GM23338 (cell line): ENCODE data around the gene DCST2. TPM values are rescaled to one million over a fixed set of nuclear protein-coding genes. Genes with fewer than 3 reads are reported as not detected.

Source experiments
- ATAC-seq: fragments of 200-7000 bp; cut with Tn5 transposase; 3 replicates; pipeline ENCODE4 v1.9.1; 2020
- DNase-seq: peaks from one replicate; pipeline ENCODE4 v3.0.0-alpha.2; 2015; ENCODE audit warnings: low spot score
- H2AFZ ChIP-seq: fragments of 200-600 bp; sonication (generic); 2 replicates; pipeline ENCODE4 v1.8.0; 2016; ENCODE audit warnings: antibody characterized with exemption, mild to moderate bottlenecking, moderate library complexity
- H3F3A ChIP-seq: fragments of 200-600 bp; sonication (generic); replicated peaks from 2 replicates; pipeline ENCODE4 v1.8.0; 2017; ENCODE audit warnings: antibody characterized with exemption, mixed run types, low read depth
- H3K27ac ChIP-seq: fragments of 200-600 bp; sonication (generic); 2 replicates; pipeline ENCODE4 v1.6.1; 2016; ENCODE audit warnings: low read depth
- H3K27me3 ChIP-seq: fragments of 200-600 bp; sonication (generic); 2 replicates; pipeline ENCODE4 v1.8.0; 2016; ENCODE audit warnings: mild to moderate bottlenecking, mixed run types, moderate library complexity; ENCODE audit not compliant: insufficient read depth
- H3K36me3 ChIP-seq: fragments of 200-600 bp; sonication (generic); 2 replicates; pipeline ENCODE4 v1.8.0; 2016; ENCODE audit warnings: mild to moderate bottlenecking; ENCODE audit not compliant: insufficient read depth
- H3K4me1 ChIP-seq: fragments of 200-600 bp; sonication (generic); 2 replicates; pipeline ENCODE4 v1.8.0; 2016; ENCODE audit warnings: mild to moderate bottlenecking, moderate library complexity; ENCODE audit not compliant: insufficient read depth
- H3K4me2 ChIP-seq: fragments of 200-600 bp; sonication (generic); 2 replicates; pipeline ENCODE4 v1.7.1; 2017; ENCODE audit warnings: mixed run types
- H3K4me3 ChIP-seq: fragments of 200-600 bp; sonication (generic); 2 replicates; pipeline ENCODE4 v1.6.1; 2016; ENCODE audit warnings: mixed run types
- H3K79me2 ChIP-seq: fragments of 200-600 bp; sonication (generic); replicated peaks from 2 replicates; pipeline ENCODE4 v1.8.0; 2017; ENCODE audit warnings: mild to moderate bottlenecking; ENCODE audit not compliant: insufficient read depth
- H3K9me2 ChIP-seq: fragments of 200-600 bp; sonication (generic); 2 replicates; pipeline ENCODE4 v1.8.0; 2017; ENCODE audit not compliant: insufficient read depth
- H4K20me1 ChIP-seq: fragments of 200-600 bp; sonication (generic); replicated peaks from 2 replicates; pipeline ENCODE4 v1.8.0; 2017; ENCODE audit warnings: mild to moderate bottlenecking; ENCODE audit not compliant: insufficient read depth
- H3K27ac Mint-ChIP-seq: 2 replicates; pipeline ENCODE4 v1.8.0; 2020; ENCODE audit warnings: inconsistent platforms, mild to moderate bottlenecking, moderate library complexity, mixed read lengths
- H3K27me3 Mint-ChIP-seq: 3 replicates; pipeline ENCODE4 v1.8.0; 2022; ENCODE audit warnings: low read depth, mild to moderate bottlenecking, moderate library complexity, mixed read lengths, inconsistent platforms; ENCODE audit not compliant: insufficient read depth, poor library complexity
- H3K36me3 Mint-ChIP-seq: 3 replicates; pipeline ENCODE4 v1.8.0; 2021; ENCODE audit warnings: low read depth, mild to moderate bottlenecking, inconsistent platforms, moderate library complexity, mixed read lengths
- H3K4me1 Mint-ChIP-seq: 3 replicates; pipeline ENCODE4 v1.8.0; 2020; ENCODE audit warnings: mild to moderate bottlenecking, inconsistent platforms, mixed read lengths
- H3K4me3 Mint-ChIP-seq: 3 replicates; pipeline ENCODE4 v1.8.0; 2021; ENCODE audit warnings: moderate library complexity, mild to moderate bottlenecking, inconsistent platforms, mixed read lengths
- H3K9me3 Mint-ChIP-seq: 3 replicates; pipeline ENCODE4 v1.8.0; 2020; ENCODE audit warnings: moderate library complexity, mild to moderate bottlenecking, inconsistent platforms, mixed read lengths
- CREB1 ChIP-seq: fragments of 250-450 bp; sonication (Bioruptor Pico); IDR thresholded peaks from 2 replicates; pipeline ENCODE4 v1.5.0; 2020; ENCODE audit warnings: low read depth, mild to moderate bottlenecking, moderate library complexity
- EZH2 ChIP-seq: fragments of 200-600 bp; sonication (generic); IDR thresholded peaks from one replicate; pipeline ENCODE4 v1.8.0; 2017; ENCODE audit warnings: antibody characterized with exemption, mild to moderate bottlenecking, low read depth; ENCODE audit not compliant: unreplicated experiment
- EZH2phosphoT487 ChIP-seq: fragments of 200-600 bp; sonication (generic); IDR thresholded peaks from one replicate; pipeline ENCODE4 v1.8.1; 2018; ENCODE audit warnings: antibody characterized with exemption; ENCODE audit not compliant: unreplicated experiment
- JUNB ChIP-seq: IDR thresholded peaks from one replicate; pipeline ENCODE4 v1.6.1; 2016; ENCODE audit warnings: antibody characterized with exemption; ENCODE audit not compliant: unreplicated experiment
- NANOG ChIP-seq: IDR thresholded peaks from 2 replicates; pipeline ENCODE4 v1.6.1; 2016; ENCODE audit warnings: antibody characterized with exemption, borderline replicate concordance
- POLR2AphosphoS5 ChIP-seq: IDR thresholded peaks from 2 replicates; pipeline ENCODE4 v1.6.1; 2016; ENCODE audit warnings: antibody characterized with exemption, low read depth
- STAT1 ChIP-seq: IDR thresholded peaks from one replicate; pipeline ENCODE4 v1.6.1; 2016; ENCODE audit warnings: antibody characterized with exemption; ENCODE audit not compliant: unreplicated experiment
- polyA plus RNA-seq: library from polyadenylated mRNA; unstranded; fragments of >200 nt; fragmentation: Nextera tagmentation; extraction: Ambion mirVana; gene quantifications from 2 replicates; pipeline ENCODE4 v1.2.1, GENCODE V29; 2016
- total RNA-seq: library from RNA; depleted of rRNA; stranded (reverse); fragments of >200 nt; shearing (Covaris generic); gene quantifications from 2 replicates; pipeline ENCODE4 v1.2.3, GENCODE V29; 2014
- TF ChIP-seq, protein P1 (sequence below): IDR thresholded peaks from one replicate; pipeline ENCODE4 v1.6.1; 2018; ENCODE audit warnings: antibody characterized with exemption; ENCODE audit not compliant: unreplicated experiment
- TF ChIP-seq, protein P2 (sequence below): fragments of 250-450 bp; sonication (Bioruptor Pico); IDR thresholded peaks from 2 replicates; pipeline ENCODE4 v1.5.0; 2020; ENCODE audit warnings: mild to moderate bottlenecking, moderate library complexity
- TF ChIP-seq, protein P3 (sequence below): IDR thresholded peaks from 2 replicates; pipeline ENCODE4 v1.6.1; 2016; ENCODE audit warnings: antibody characterized with exemption

DCST2 gene
- total and polyA plus RNA-seq, 2 experiments from 2014 or later = 0.78 TPM; not detected in 1

DNA sequence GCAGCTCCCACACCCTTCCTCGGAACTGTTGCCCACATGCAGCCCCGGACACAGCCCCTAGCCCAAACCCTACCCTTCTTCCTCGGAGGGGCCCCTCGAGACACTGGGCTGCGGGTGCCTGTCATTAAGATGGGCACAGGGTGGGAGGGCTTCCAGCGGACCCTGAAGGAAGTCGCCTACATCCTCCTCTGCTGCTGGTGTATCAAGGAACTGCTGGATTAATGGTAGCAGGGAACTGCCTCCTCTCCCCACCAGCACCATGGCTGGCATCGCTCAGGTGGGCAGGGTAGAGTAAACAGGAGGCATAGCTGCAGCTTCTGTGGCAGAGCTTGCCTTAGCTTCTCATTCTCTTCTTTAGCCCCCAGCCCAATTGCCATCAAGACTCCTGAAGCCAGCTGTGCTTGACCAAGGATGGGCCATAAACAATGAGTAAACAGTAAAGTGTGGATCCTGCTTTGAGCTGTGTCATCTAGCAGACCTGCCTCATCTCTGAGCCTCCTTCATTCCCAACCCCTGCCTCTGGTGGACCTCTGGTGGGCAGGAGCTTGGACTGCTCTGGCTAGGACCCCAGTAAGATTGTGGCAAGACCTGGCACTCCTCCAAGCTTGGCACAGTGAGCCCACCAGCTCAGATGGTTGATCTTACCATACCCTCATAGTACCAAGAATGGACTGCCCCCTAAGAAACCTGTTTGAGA lies 39.9 kb downstream of the DCST2 start, which contains the start of gene LENEP:
LENEP (plus strand) TSS at position 15 of the 697 bp plus-strand sequence; CDS start at position 37, 22 bp downstream.
- Histone ChIP-seq H4K20me1 (peaks cover 5% of the 10 kb centered on the region; the same call in 1 of the 2 replicates), H3K9me2 (no peaks in the 10 kb centered on the region), H3K79me2 (no peaks in the 10 kb centered on the region; the same call in 1 of the 2 replicates), H3K36me3 (0 out of 2 replicates have a peak, but pooled peaks cover 5% of the 10 kb centered on the region), H2AFZ (no peak within 1 kb of the TSS), H3F3A (peaks cover 19% of the 10 kb centered on the region; the same call in 1 of the 2 replicates), H3K4me3 (no peak within 1 kb of the TSS), H3K27ac (0 out of 2 replicates have a peak within 1 kb of the TSS, but pooled peaks have one; percentile 39), H3K4me2 (no peak within 1 kb of the TSS), H3K4me1 (peaks cover 2% of the 10 kb centered on the region; the same call in 1 of the 2 replicates), H3K27me3 (no peaks in the 10 kb centered on the region)
- Mint-ChIP-seq H3K36me3 (peaks cover 23% of the 10 kb centered on the region), H3K27me3 (peaks cover 14% of the 10 kb centered on the region), H3K27ac (peak within 1 kb of the TSS; percentile 78; the same call in 1 of the 2 replicates), H3K4me1 (peaks cover 31% of the 10 kb centered on the region), H3K4me3 (no peak within 1 kb of the TSS; the same call in 2 of the 3 replicates), H3K9me3 (no peaks in the 10 kb centered on the region)
- TF ChIP-seq EZH2phosphoT487 (no peak), NANOG (no peak), POLR2AphosphoS5 (no peak), JUNB (no peak), CREB1 (no peak), EZH2 (no peak), STAT1 (no peak)
- TF ChIP-seq, protein P1, sequence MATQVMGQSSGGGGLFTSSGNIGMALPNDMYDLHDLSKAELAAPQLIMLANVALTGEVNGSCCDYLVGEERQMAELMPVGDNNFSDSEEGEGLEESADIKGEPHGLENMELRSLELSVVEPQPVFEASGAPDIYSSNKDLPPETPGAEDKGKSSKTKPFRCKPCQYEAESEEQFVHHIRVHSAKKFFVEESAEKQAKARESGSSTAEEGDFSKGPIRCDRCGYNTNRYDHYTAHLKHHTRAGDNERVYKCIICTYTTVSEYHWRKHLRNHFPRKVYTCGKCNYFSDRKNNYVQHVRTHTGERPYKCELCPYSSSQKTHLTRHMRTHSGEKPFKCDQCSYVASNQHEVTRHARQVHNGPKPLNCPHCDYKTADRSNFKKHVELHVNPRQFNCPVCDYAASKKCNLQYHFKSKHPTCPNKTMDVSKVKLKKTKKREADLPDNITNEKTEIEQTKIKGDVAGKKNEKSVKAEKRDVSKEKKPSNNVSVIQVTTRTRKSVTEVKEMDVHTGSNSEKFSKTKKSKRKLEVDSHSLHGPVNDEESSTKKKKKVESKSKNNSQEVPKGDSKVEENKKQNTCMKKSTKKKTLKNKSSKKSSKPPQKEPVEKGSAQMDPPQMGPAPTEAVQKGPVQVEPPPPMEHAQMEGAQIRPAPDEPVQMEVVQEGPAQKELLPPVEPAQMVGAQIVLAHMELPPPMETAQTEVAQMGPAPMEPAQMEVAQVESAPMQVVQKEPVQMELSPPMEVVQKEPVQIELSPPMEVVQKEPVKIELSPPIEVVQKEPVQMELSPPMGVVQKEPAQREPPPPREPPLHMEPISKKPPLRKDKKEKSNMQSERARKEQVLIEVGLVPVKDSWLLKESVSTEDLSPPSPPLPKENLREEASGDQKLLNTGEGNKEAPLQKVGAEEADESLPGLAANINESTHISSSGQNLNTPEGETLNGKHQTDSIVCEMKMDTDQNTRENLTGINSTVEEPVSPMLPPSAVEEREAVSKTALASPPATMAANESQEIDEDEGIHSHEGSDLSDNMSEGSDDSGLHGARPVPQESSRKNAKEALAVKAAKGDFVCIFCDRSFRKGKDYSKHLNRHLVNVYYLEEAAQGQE = no peak
- TF ChIP-seq, protein P2, sequence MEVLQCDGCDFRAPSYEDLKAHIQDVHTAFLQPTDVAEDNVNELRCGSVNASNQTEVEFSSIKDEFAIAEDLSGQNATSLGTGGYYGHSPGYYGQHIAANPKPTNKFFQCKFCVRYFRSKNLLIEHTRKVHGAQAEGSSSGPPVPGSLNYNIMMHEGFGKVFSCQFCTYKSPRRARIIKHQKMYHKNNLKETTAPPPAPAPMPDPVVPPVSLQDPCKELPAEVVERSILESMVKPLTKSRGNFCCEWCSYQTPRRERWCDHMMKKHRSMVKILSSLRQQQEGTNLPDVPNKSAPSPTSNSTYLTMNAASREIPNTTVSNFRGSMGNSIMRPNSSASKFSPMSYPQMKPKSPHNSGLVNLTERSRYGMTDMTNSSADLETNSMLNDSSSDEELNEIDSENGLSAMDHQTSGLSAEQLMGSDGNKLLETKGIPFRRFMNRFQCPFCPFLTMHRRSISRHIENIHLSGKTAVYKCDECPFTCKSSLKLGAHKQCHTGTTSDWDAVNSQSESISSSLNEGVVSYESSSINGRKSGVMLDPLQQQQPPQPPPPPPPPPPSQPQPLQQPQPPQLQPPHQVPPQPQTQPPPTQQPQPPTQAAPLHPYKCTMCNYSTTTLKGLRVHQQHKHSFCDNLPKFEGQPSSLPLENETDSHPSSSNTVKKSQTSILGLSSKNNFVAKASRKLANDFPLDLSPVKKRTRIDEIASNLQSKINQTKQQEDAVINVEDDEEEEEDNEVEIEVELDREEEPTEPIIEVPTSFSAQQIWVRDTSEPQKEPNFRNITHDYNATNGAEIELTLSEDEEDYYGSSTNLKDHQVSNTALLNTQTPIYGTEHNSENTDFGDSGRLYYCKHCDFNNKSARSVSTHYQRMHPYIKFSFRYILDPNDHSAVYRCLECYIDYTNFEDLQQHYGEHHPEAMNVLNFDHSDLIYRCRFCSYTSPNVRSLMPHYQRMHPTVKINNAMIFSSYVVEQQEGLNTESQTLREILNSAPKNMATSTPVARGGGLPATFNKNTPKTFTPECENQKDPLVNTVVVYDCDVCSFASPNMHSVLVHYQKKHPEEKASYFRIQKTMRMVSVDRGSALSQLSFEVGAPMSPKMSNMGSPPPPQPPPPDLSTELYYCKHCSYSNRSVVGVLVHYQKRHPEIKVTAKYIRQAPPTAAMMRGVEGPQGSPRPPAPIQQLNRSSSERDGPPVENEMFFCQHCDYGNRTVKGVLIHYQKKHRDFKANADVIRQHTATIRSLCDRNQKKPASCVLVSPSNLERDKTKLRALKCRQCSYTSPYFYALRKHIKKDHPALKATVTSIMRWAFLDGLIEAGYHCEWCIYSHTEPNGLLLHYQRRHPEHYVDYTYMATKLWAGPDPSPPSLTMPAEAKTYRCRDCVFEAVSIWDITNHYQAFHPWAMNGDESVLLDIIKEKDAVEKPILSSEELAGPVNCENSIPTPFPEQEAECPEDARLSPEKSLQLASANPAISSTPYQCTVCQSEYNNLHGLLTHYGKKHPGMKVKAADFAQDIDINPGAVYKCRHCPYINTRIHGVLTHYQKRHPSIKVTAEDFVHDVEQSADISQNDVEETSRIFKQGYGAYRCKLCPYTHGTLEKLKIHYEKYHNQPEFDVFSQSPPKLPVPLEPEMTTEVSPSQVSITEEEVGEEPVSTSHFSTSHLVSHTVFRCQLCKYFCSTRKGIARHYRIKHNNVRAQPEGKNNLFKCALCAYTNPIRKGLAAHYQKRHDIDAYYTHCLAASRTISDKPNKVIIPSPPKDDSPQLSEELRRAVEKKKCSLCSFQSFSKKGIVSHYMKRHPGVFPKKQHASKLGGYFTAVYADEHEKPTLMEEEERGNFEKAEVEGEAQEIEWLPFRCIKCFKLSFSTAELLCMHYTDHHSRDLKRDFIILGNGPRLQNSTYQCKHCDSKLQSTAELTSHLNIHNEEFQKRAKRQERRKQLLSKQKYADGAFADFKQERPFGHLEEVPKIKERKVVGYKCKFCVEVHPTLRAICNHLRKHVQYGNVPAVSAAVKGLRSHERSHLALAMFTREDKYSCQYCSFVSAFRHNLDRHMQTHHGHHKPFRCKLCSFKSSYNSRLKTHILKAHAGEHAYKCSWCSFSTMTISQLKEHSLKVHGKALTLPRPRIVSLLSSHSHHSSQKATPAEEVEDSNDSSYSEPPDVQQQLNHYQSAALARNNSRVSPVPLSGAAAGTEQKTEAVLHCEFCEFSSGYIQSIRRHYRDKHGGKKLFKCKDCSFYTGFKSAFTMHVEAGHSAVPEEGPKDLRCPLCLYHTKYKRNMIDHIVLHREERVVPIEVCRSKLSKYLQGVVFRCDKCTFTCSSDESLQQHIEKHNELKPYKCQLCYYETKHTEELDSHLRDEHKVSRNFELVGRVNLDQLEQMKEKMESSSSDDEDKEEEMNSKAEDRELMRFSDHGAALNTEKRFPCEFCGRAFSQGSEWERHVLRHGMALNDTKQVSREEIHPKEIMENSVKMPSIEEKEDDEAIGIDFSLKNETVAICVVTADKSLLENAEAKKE (CRISPR knock-in tag) = no peak
- TF ChIP-seq, protein P3, sequence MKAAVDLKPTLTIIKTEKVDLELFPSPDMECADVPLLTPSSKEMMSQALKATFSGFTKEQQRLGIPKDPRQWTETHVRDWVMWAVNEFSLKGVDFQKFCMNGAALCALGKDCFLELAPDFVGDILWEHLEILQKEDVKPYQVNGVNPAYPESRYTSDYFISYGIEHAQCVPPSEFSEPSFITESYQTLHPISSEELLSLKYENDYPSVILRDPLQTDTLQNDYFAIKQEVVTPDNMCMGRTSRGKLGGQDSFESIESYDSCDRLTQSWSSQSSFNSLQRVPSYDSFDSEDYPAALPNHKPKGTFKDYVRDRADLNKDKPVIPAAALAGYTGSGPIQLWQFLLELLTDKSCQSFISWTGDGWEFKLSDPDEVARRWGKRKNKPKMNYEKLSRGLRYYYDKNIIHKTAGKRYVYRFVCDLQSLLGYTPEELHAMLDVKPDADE = no peak
- ATAC-seq (no peak), DNase-seq (no peak)
